Mucosa of gallbladder (tissue), 1 donor: ENCODE results near the gene MBOAT1. TPM values are rescaled to one million over a fixed set of nuclear protein-coding genes. Genes with fewer than 3 reads are reported as not detected.
A peak's percentile ranks its signal among the peaks of the same experiment; 100 is the strongest.
"Not testable (repeated sequence)": the region's sequence is repeated elsewhere in the genome, so short reads cannot be mapped to it uniquely, and the experiment has no call there.

Experiments used
- DNase-seq: peaks from one replicate; pipeline ENCODE4 v3.0.0-alpha.2; 2020; ENCODE audit warnings: low spot score
- total RNA-seq: library from RNA; stranded (reverse); gene quantifications from one replicate; pipeline ENCODE4 v1.2.1, GENCODE V29; 2021
- donor health status: DM: no; HTN: no; CAD: no.

The MBOAT1 gene
- total RNA-seq, 1 donor from 2014 or later: 44.2 TPM

DNA sequence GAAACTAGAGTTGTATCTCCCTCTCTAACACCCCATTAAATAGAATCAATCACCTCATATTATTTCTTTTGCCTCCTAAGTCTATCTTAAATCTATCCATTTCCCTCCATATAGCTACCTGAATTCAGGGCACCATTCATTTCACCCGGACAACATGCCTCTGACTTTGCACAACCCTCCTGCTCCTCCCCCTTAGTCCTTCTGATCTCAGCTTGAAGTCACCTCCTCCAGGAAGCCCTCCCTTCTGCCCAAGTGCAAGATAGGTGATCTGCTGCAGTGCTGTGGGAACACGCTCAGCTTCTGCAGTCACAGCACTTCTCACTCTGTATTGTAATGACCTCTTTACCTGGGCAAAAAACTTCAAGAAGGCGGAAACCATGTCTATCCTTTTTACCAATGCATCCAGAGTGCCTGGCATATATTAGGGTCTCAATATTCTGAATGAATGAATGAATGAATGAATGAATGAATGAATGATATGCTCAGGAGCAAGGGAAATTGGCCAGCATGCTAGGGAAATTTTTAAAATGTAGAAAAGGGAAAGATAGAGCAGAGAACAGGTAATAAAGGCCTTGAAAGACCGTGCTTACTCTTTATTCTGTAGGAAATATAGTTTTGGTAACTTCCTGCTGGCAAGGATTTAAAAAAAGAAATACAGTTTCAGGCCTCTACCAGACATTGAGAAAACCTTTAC, 41.7 kb downstream of the MBOAT1 start:
- no peak for DNase-seq

DNA sequence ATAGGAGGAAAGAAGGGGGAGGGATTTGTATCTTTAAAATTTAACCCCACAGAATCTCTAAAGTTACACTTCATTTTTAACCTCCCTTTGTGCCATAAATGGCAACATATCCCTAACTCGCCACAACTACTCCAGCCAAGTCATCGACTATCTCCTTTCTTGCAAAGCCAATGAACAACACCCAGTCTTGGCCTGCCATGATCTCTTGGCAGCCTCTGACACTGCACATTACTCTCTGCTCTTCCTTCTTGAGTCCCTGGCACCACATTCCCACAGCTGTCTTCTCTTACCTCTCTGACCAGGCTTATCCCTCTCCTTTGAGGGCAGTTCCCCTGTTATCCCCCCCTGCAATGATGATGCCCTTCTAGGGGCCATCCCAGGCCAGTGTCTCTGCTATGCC, 42.5 kb downstream of the MBOAT1 start:
- no peak for DNase-seq

DNA sequence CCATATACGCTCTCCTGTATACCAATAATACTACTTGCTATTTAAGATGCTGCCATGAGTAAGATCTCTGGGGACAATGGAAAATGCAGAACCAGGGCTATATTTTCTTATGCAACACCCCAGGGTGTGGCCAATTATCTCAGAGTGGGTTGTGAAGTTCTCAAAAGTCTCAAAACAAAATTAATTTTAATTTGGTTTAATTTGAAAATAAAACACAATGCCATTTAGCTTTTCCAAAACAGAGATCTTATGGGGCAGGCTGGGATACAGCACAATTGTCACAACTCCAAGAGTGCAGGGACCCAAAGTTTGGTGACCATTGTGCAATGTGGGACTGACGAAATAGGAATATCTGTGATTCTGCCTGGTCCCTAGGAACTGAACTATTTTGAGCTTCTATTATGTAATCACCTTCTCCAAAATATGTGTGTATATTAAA, 43.1 kb downstream of the MBOAT1 start:
- peak; percentile 23 for DNase-seq

DNA sequence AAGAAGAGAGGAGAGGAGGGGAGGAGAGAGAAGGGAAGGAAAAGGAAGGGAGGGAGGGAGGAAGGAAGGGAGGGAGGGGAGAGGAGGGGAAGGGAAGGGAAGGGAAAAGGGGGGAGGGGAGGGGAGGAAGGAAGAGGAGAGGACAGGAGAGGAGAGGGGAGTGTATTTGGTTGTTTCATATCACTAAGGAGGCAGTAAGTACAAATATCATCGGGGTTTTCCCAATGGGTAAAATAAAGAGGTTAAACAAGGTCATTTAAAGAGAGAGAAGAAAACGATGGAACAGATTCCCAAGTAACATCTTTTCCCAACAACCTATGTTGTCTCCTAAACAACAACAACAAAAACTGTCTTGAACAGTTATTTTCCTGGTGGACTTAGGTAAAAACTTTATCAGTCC, 43.6 kb downstream of the MBOAT1 start:
- DNase-seq: no peak

- no peak for DNase-seq
Observed at GRCh38 chr6:20167601-20168000, 44.7 kb downstream of the MBOAT1 start.

DNA sequence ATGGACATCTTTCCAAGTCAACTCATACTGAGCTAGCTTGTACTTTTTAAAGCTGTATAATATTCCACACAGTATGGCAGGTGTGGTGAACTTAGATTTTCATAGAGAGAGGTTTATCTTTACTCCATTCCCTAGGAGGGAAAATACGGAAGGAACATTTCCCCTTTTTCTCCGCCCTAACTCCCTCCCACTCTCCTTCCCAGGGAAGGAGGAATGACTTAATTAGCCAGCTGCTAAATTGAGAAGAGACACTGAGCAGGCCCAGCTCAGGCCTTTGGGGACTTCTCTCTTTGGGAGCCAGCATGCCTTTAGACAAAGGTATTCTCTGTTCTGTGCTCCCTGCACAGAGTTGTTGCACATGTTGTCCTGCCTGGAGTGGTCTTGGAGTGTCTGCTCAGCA, 46.1 kb downstream of the MBOAT1 start:
- DNase-seq: no peak

DNA sequence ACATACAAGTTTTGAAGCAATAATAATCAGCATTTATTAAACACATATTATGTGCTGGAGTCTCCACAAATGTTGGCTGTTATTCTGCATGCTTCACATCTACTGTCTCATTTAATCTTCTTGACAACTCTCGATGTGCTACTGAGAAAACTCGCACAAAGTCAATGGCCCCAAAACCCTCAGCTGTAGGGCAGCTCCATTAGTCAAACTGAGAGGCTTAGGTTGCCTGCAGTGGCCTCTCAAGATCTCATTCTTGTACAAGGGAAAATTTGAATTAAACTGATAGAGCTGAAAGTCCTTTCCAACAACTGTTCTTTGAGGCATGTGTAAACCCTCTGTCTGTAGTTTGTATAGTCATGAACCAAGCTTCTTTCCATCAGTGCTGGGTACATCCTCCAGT, 49.8 kb downstream of the MBOAT1 start:
- no peak for DNase-seq

GRCh38 chr6:20160541-20161283, 51.6 kb downstream of the MBOAT1 start:
- DNase-seq: no peak

- DNase-seq: peak; percentile 32
Observed at GRCh38 chr6:20159781-20160540, 52.3 kb downstream of the MBOAT1 start.

DNA sequence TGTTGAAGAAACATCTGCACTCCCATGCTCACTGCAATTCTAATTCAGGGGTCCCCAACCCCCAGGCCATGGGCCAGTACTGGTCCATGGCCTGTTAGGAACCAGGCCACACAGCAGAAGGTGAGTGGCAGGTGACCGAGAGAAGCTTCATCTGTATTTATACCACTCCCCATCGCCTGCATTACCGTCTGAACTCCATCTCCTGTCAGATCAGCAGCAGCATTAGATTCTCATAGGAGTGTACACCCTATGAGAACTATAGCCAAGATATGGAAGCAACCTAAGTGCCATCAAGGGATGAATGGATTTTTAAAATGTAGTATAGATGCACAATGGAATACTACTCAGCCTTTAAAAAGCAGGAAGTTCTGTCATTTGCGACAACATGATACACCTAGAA, 53.2 kb downstream of the MBOAT1 start:
- DNase-seq: no peak

- DNase-seq: no peak
Observed at GRCh38 chr6:20158676-20159075, 53.6 kb downstream of the MBOAT1 start.

DNA sequence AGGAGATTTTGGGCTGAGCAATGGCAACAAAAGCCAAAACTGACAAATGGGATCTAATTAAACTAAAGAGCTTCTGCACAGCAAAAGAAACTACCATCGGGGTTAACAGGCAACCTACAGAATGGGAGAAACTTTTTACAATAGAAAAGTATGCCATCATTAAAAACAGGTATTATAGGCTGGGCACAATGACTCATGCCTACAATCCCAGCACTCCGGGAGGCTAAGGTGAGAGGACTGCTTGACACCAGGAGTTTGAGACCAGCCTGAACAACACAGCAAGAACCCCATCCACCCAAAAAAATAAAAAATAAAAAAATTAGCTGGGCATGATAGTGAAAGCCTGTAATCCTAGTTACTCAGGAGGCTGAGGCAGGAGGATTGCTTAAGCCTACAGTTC, 55.4 kb downstream of the MBOAT1 start:
- no peak for DNase-seq

DNA sequence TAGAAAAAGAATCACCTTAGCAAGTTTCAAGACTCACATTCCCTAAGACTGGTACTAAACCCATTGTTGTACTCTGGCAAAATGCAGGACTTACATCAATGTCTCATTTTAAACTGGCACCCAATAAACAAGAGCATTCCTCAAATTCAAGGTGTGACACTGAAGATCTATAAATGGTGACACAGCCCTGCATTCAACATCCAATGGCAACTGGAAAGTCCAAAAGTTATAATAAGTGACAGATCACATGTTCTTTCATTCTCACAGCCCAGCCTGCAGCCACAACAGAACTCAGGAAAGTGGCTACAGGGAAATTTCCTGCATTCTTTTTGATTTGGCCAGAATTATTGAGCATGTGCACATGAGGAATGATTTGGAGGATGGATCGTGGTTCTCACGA, 57.5 kb downstream of the MBOAT1 start:
- no peak for DNase-seq

GRCh38 chr6:20153194-20153593, 59.1 kb downstream of the MBOAT1 start:
- DNase-seq: no peak

DNA sequence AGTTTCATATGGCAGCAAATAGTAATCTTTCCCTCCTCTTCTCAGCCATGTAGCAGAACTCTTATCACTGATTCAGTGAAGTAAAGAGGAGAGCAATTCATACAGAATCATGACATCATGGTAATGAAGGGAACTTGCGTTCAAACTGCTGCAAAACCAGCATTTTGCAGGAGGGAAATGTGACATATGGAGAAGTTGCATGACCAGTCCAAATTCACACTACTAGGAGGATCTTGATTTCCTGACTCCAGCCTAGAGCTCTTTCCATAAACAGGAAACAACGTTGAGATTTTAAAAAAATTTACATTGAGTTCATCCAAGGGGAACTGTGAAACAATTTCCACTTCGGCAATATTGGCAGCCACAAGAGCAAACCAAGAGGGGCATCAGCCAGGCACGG, 63.8 kb downstream of the MBOAT1 start:
- no peak for DNase-seq

- no peak for DNase-seq
Observed at GRCh38 chr6:20147469-20147868, 64.8 kb downstream of the MBOAT1 start.

GRCh38 chr6:20146831-20147230, 65.4 kb downstream of the MBOAT1 start:
- not testable (repeated sequence) for DNase-seq

GRCh38 chr6:20146291-20146690, 66.0 kb downstream of the MBOAT1 start:
- DNase-seq: no peak

DNA sequence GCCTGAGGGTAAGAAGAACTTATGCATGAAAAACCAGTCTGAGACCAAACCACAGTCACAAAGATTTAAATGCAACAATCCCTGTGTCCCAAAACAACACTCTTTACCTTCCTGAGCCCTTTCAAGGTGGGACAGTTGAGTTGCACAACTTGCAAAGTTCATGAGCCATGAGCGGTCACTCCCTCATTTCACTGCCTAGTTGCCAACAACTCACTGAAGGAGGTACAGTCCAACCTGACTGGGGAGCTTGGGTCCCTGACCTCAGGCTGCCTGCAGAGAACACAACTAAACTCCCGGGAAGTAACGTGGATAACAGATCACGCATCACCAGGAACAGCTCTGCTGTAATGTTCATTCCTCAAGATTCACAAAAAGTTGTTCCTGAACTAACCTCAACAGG, 69.4 kb downstream of the MBOAT1 start:
- no peak for DNase-seq

DNA sequence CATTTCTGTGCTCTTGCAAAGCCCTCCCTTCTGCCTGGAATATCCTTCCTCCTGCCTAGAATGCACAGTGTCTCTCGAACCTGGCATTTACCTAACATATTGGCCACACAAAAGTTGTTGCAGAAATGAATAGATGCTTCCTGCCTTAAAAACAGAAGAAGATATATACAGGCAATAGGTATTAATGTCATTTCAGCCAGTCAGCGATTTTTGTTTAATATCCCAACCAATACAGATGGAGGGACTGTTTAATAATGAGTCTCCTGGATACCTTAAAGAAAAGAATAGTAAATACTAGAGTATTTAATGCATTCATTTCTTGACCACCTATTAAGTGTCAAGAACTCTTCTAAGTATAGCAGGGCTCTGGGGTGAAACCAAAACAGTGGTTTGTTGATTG, 70.3 kb downstream of the MBOAT1 start:
- no peak for DNase-seq

- DNase-seq: not testable (repeated sequence)
Observed at GRCh38 chr6:20139127-20139963, 72.9 kb downstream of the MBOAT1 start.

DNA sequence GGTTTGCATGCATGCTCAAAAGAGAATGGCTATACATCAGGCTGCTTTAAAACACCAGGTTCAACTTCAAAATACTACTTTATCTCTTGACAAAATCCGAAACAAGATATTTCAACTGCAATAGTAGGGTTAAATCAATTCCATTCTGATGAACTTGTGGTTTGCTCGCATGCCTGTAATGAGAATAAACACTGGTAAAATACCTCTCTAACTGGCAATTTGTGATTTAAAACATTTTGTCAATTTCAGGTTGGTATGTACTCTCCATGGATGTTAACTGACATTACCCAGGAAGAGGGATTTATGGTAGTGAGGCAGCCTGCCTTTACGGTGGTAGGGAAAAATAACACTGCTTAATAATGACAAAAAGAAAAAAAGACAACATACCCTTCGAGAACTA, 74.4 kb downstream of the MBOAT1 start:
- no peak for DNase-seq
